ENCODE data around the gene PACSIN3.

The PACSIN3 gene

GRCh38 chr11:47132490-47132889 is 53.7 kb downstream of the PACSIN3 start:
- no peaks in the 10 kb centered on the region for H3K4me1 Mint-ChIP-seq
- no peak overlapping the region for H3K27ac Mint-ChIP-seq
- H3K9me3 Mint-ChIP-seq, result no peaks in the 10 kb centered on the region
- H3K4me3 Mint-ChIP-seq, result no peak overlapping the region
- H3K27me3 Mint-ChIP-seq, result no peaks in the 10 kb centered on the region
- no peaks in the 10 kb centered on the region for H3K36me3 Mint-ChIP-seq

- H3K9me3 Mint-ChIP-seq, result no peaks in the 10 kb centered on the region
- H3K4me1 Mint-ChIP-seq, result no peaks in the 10 kb centered on the region
- no peaks in the 10 kb centered on the region for H3K36me3 Mint-ChIP-seq
- H3K27ac Mint-ChIP-seq, result no peak overlapping the region
- H3K27me3 Mint-ChIP-seq, result no peaks in the 10 kb centered on the region
- H3K4me3 Mint-ChIP-seq, result no peak overlapping the region
Observed at GRCh38 chr11:47131136-47131535, 55.1 kb downstream of the PACSIN3 start.

GRCh38 chr11:47130543-47130942 is 55.7 kb downstream of the PACSIN3 start:
- H3K27me3 Mint-ChIP-seq, result no peaks in the 10 kb centered on the region
- no peaks in the 10 kb centered on the region for H3K9me3 Mint-ChIP-seq
- H3K4me1 Mint-ChIP-seq, result no peaks in the 10 kb centered on the region
- no peak overlapping the region for H3K27ac Mint-ChIP-seq
- H3K4me3 Mint-ChIP-seq, result no peak overlapping the region
- H3K36me3 Mint-ChIP-seq, result peaks cover 2% of the 10 kb centered on the region

Measured in activated naive CD4-positive, alpha-beta T cell treated with anti-CD3 and anti-CD28 coated beads, Interleukin-2, amount 50 U/mL, for 24 hours (primary cell).